Mucosa of descending colon (tissue), 3 donors: ENCODE measurements around the gene GABBR1. TPM values are rescaled to one million over a fixed set of nuclear protein-coding genes. Genes with fewer than 3 reads are reported as not detected.

Source experiments
- ATAC-seq: fragments of 200-7000 bp; cut with Tn5 transposase; one replicate; pipeline ENCODE4 v1.9.1; 2020; ENCODE audit warnings: mild to moderate bottlenecking, moderate library complexity
- DNase-seq, 3 donors: peaks; one replicate each; pipeline ENCODE4 v3.0.0-alpha.2; 2020
- H3K36me3 ChIP-seq: fragments of 200-600 bp; one replicate; pipeline ENCODE4 v1.8.0; 2021; ENCODE audit warnings: low read depth, mild to moderate bottlenecking
- H3K4me1 ChIP-seq: fragments of 200-600 bp; one replicate; pipeline ENCODE4 v1.8.0; 2021; ENCODE audit warnings: low read depth, mild to moderate bottlenecking
- H3K4me3 ChIP-seq: fragments of 200-600 bp; one replicate; pipeline ENCODE4 v1.8.0; 2021; ENCODE audit warnings: mild to moderate bottlenecking
- H3K9me3 ChIP-seq: fragments of 200-600 bp; one replicate; pipeline ENCODE4 v1.8.0; 2021; ENCODE audit warnings: mild to moderate bottlenecking
- CTCF ChIP-seq: fragments of 200-600 bp; IDR thresholded peaks from one replicate; pipeline ENCODE4 v1.8.0; 2022; ENCODE audit warnings: antibody characterized with exemption, mild to moderate bottlenecking
- intact Hi-C, 2 donors: fragments of 100-400 bp; cut with DNase I in 1 of 2; cut with micrococcal nuclease in 1 of 2; formaldehyde crosslinking; loops; one replicate each; pipeline versions ENCODE4 v1.11.0 to v1.11.1; 2022; cut with DNase I, micrococcal nuclease
- total RNA-seq, 3 donors: library from RNA; stranded (reverse); fragmentation: NEBNext Ultra II Directional in 2 of 3; extraction: Animal tissue kit (Norgen Biotek cat#: 25700) in 2 of 3; gene quantifications; one replicate each; pipeline versions ENCODE4 v1.2.1 to v1.2.4, GENCODE V29; 2021 to 2023
- donor health status: DM: no; HTN: no; CAD: no; lungs with moderate emphysema.
- donor health status: DM: no; HTN: no; CAD: no.
- donor health status: DM: no; HTN: yes; CAD: no.

GABBR1 gene
- total RNA-seq, 3 donors from 2014 or later, result 12.2 to 62.5 (median 21.8) TPM

DNA sequence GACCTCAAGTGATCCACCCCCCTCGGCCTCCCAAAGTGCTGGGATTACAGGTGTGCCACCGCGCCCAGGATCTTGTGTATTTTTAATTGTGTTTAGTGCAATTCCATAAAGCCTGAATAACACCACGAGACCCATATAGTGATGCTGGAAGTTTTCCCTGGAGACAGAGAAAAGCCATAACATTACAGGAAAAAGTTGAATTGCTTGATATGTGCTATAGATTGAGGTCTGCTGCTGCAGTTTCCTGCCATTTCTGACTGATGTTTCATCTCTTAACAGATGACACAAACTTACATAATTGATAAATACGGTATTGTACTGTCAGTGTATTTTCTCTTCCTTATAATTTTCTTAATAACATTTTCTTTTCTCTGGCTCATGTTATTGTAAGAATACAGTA is 66.1 kb downstream of the GABBR1 start:
- no peak for TF ChIP-seq CTCF
- no peak for DNase-seq
- Histone ChIP-seq H3K36me3 (no peaks in the 10 kb centered on the region), H3K4me3 (no peak overlapping the region), H3K4me1 (no peaks in the 10 kb centered on the region), H3K9me3 (no peaks in the 10 kb centered on the region)
- ATAC-seq, result no peak
- intact Hi-C loops, result no loop called here

- TF ChIP-seq CTCF, result no peak
- no peak for DNase-seq
- Histone ChIP-seq H3K36me3 (no peaks in the 10 kb centered on the region), H3K9me3 (no peaks in the 10 kb centered on the region), H3K4me3 (no peak overlapping the region), H3K4me1 (no peaks in the 10 kb centered on the region)
- intact Hi-C loops, result no loop called here
- no peak for ATAC-seq
These were observed 68.1 kb downstream of the GABBR1 start for GRCh38 chr6:29564875-29565274.

GRCh38 chr6:29563435-29563965 is 69.5 kb downstream of the GABBR1 start:
- no peak for TF ChIP-seq CTCF
- DNase-seq (no peak), ATAC-seq (no peak)
- Histone ChIP-seq H3K4me3 (no peak overlapping the region), H3K4me1 (no peaks in the 10 kb centered on the region), H3K9me3 (no peaks in the 10 kb centered on the region), H3K36me3 (no peaks in the 10 kb centered on the region)
- intact Hi-C loops, result no loop called here

GRCh38 chr6:29561606-29562181 is 71.3 kb downstream of the GABBR1 start:
- DNase-seq (no peak), ATAC-seq (no peak)
- H3K9me3 ChIP-seq, result no peaks in the 10 kb centered on the region
- intact Hi-C loops, result no loop called here
- H3K4me3 ChIP-seq, result no peak overlapping the region
- H3K36me3 ChIP-seq, result no peaks in the 10 kb centered on the region
- H3K4me1 ChIP-seq, result no peaks in the 10 kb centered on the region
- no peak for TF ChIP-seq CTCF

GRCh38 chr6:29561091-29561490 is 71.9 kb downstream of the GABBR1 start:
- Histone ChIP-seq H3K4me3 (no peak overlapping the region), H3K36me3 (no peaks in the 10 kb centered on the region), H3K9me3 (no peaks in the 10 kb centered on the region), H3K4me1 (no peaks in the 10 kb centered on the region)
- peak; percentile 12 for ATAC-seq
- intact Hi-C loops, result no loop called here
- no peak for TF ChIP-seq CTCF
- no peak for DNase-seq
